ENCODE results near the gene ITSN2. TPM values are rescaled to one million over a fixed set of nuclear protein-coding genes. Genes with fewer than 3 reads are reported as not detected.
"Not testable (repeated sequence)": the region's sequence is repeated elsewhere in the genome, so short reads cannot be mapped to it uniquely, and the experiment has no call there.

ITSN2 gene
- total RNA-seq: 10 to 100 TPM; 46.2 to 46.9 TPM

DNA sequence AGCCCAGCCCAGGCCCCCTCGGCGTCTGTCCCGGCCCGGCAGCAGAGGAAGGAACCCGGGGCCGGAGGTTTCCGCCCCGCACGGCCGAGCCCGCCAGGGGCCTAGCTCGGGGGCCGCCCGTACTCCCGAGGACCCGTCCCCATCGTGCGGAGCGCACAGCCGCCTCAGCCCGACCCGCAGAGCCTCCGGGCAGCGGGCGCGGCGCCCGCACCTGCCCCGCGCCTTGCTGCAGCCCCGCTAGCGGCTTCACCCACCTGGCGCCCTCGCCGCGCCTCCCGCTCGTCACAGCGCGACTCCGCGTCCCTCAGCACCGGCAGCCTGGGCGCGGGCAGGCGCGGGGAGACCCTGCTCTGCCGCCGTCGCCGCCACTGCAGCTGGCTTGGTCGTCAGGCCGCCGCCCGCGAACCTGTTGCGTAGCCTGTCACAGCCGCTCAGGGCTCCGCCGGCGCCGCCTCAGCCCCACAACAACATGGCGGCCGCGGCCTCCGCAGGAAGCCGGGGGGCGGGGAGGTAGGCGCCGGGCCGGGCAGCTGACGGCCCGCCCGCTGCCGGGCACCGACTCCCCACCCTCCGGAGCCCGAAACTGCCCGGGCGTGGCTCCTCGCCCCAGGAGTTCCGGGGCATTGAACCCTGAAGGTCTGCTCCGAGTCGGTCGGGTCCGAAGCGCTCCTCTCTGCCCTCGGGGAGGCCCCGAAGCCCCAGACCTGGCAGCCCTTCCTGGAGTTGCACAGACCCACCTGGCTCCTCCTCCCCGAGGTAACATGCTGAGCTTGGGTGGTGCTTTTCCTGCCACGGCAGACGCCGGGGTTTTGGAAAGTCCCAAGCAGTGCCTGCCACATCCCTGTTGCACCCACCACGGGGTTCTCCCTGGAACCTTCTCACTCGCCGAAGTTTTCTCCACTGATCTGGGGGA lies at the start of gene ITSN2:
TSS of gene ITSN2 (minus strand) at position 487 of the 913 bp plus-strand sequence. CDS start 32,454 bp downstream, outside the sequence.
- peak; percentile 89 for DNase-seq
- Mint-ChIP-seq H3K27me3 (no peaks in the 10 kb centered on the region), H3K27ac (peak within 1 kb of the TSS; percentile 91), H3K36me3 (peaks cover 12% of the 10 kb centered on the region), H3K4me1 (peaks cover 23% of the 10 kb centered on the region), H3K4me3 (peak within 1 kb of the TSS; percentile 82), H3K9me3 (peaks cover 3% of the 10 kb centered on the region)

DNA sequence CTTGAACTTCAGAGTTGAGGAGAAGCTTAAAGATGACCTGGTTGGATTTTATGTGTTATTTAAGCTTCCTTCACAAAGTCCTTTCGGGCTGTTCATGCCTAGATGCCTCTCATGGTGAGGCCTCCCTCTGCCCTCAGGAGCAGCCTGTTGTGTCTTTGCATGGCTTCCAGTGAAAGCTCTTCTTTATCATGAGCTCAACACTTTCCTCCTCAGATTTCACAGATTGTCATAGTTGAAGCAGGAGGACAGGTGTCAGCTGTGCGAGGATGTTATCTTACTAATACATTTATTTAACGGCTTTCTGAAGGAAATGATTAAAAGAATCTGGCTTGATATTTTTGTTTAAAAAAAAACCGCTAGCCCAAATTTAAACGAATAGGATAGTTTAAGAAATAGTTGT lies 48.8 kb upstream of the ITSN2 start:
- H3K4me3 Mint-ChIP-seq: no peak overlapping the region
- H3K27me3 Mint-ChIP-seq: peaks cover 12% of the 10 kb centered on the region
- H3K36me3 Mint-ChIP-seq: no peaks in the 10 kb centered on the region
- no peak overlapping the region for H3K27ac Mint-ChIP-seq
- no peak for DNase-seq
- H3K4me1 Mint-ChIP-seq: no peaks in the 10 kb centered on the region
- H3K9me3 Mint-ChIP-seq: no peaks in the 10 kb centered on the region

- H3K4me3 Mint-ChIP-seq, H3K4me1 Mint-ChIP-seq, H3K27ac Mint-ChIP-seq, H3K36me3 Mint-ChIP-seq, DNase-seq, H3K9me3 Mint-ChIP-seq: not testable (repeated sequence)
- peaks cover 15% of the 10 kb centered on the region for H3K27me3 Mint-ChIP-seq
Observed at GRCh38 chr2:24408704-24409103, 48.4 kb upstream of the ITSN2 start.

- no peaks in the 10 kb centered on the region for H3K36me3 Mint-ChIP-seq
- H3K27ac Mint-ChIP-seq: no peak overlapping the region
- H3K27me3 Mint-ChIP-seq: peaks cover 23% of the 10 kb centered on the region
- DNase-seq: no peak
- H3K4me3 Mint-ChIP-seq: no peak overlapping the region
- H3K9me3 Mint-ChIP-seq: no peaks in the 10 kb centered on the region
- H3K4me1 Mint-ChIP-seq: peaks cover 15% of the 10 kb centered on the region
Observed at GRCh38 chr2:24404491-24404921, 44.2 kb upstream of the ITSN2 start.

DNA sequence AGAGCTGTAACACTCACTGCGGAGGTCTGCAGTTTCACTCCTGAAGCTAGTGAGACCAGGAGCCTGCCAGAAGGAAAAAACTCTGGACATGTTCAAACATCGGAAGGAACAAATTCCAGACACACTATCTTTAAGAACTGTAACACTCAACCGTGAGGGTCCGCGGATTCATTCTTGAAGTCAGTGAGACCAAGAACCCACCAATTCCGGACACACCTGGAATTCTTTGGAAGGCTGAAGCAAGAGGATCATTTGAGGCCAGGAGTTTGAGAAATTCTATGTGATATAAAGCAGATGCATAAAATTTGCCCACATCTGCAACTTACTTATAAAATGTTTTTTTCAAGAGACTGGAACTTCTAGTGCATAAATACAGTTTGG lies 43.5 kb upstream of the ITSN2 start:
- DNase-seq: no peak
- no peak overlapping the region for H3K4me3 Mint-ChIP-seq
- H3K4me1 Mint-ChIP-seq: peaks cover 16% of the 10 kb centered on the region
- H3K27me3 Mint-ChIP-seq: peaks cover 23% of the 10 kb centered on the region
- no peaks in the 10 kb centered on the region for H3K9me3 Mint-ChIP-seq
- H3K36me3 Mint-ChIP-seq: no peaks in the 10 kb centered on the region
- H3K27ac Mint-ChIP-seq: no peak overlapping the region

DNA sequence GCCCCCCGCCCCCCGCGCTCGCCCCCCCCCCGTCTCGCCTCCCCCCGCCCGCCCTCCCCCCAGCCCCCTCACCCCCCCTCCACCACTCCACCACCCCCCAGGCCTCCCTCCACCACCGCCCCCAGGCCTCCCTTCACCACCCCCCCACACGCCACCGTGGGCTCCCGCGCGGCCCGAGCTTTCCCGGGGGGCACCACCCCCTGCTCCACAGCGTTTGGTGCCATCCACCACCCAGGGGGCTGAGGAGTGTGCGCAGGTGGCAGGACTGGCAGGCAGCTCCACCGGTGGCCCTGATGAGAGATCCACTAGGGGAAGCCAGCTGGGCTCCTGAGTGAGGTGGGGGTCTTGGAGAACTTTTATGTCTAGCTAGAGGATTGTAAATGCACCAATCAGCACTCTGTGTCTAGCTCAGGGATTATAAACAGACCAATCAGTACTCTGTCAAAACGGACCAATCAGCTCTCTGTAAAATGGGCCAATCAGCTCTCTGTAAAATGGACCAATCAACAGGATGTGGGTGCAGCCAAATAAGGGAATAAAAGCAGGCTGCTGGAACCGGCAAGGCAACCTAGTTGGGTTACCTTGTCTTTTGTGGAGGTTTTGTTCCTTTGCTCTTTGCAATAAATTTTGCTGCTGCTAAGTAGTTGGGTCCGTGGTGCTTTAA lies 43.0 kb upstream of the ITSN2 start:
- Mint-ChIP-seq H3K27ac (no peak overlapping the region), H3K36me3 (no peaks in the 10 kb centered on the region), H3K27me3 (peaks cover 23% of the 10 kb centered on the region), H3K4me3 (no peak overlapping the region), H3K9me3 (no peaks in the 10 kb centered on the region), H3K4me1 (peaks cover 16% of the 10 kb centered on the region)
- DNase-seq: no peak

DNA sequence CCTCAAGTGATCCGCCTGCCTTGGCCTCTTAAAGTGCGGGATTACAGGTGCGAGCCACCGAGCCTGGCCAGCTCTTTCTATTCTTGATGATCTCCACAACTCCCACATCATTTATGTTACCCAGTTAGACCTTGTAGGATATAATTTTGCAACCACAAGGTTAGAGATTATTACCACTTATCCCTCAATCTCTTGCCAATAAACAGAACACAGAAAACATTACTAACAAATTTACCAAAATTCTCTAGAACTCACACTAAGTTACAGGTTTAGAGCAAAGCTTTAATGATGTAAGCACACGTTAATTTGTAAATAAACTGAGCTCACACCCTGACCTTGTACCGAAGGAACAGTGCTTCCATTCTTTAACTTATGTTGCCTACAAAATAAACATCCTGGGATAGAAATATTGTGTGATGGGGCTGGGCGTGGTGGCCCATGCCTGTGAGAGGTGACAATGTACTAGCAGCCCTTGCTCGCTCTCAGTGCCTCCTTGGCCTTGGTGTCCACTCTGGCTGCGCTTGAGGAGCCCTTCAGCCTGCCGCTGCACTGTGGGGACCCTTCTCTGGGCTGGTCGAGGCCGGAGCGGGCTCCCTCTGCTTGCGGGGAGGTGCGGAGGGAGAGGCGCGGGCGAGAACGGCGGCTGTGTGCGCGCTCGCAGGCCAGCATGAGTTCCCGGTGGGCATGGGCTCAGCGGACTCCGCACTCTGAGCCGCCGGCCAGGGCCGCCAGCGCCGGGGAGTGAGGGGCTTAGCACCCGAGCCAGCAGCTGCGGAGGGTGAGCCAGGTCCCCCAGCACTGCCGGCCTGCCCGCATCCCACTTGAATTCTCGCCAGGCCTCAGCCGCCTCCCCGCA lies 42.1 kb upstream of the ITSN2 start:
- DNase-seq: no peak
- Mint-ChIP-seq H3K4me3 (no peak overlapping the region), H3K9me3 (no peaks in the 10 kb centered on the region), H3K27ac (no peak overlapping the region), H3K36me3 (no peaks in the 10 kb centered on the region), H3K27me3 (peaks cover 21% of the 10 kb centered on the region), H3K4me1 (peaks cover 16% of the 10 kb centered on the region)

GRCh38 chr2:24400207-24400907 lies 40.0 kb upstream of the ITSN2 start:
- H3K4me3 Mint-ChIP-seq: no peak overlapping the region
- H3K27ac Mint-ChIP-seq: no peak overlapping the region
- peaks cover 16% of the 10 kb centered on the region for H3K4me1 Mint-ChIP-seq
- no peak for DNase-seq
- H3K36me3 Mint-ChIP-seq: no peaks in the 10 kb centered on the region
- peaks cover 19% of the 10 kb centered on the region for H3K27me3 Mint-ChIP-seq
- no peaks in the 10 kb centered on the region for H3K9me3 Mint-ChIP-seq

DNA sequence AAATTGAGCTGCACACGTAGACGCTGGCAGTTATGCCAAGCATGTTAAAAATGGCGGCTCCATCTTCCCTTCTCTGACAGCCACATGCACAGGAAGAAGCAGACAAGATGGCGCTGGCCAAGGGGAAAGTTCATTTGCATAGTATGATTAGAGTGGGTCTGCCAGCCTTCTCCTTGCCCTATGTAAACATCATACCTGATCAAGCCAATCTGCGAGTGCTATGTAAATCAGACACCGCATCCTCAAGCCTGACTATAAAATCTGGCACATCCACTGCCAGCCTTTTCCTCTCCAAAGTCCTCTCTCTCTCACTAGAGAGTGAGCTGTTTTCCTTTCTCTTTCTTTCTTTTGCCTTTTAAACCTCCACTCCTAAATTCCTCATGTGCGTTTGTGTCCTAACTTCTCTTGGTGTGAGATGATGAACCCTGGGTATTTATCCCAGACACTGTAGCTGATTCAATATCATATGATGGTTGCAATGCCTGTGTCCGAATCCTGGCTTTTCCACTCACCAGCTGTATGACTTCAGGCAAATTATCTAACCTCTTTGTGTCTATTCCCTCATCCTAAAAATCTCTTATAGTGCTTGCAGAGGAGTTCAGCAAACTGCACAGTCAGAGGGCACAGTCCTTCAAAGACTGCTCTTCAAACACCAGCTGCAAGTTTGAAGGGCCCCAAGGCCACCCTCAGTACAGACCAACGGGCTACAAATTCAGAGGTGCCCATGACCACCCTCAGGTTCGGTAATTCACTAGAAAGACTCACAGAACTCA lies 39.3 kb upstream of the ITSN2 start:
- H3K9me3 Mint-ChIP-seq: no peaks in the 10 kb centered on the region
- peaks cover 16% of the 10 kb centered on the region for H3K4me1 Mint-ChIP-seq
- DNase-seq: no peak
- no peaks in the 10 kb centered on the region for H3K36me3 Mint-ChIP-seq
- no peak overlapping the region for H3K27ac Mint-ChIP-seq
- H3K4me3 Mint-ChIP-seq: no peak overlapping the region
- H3K27me3 Mint-ChIP-seq: peaks cover 18% of the 10 kb centered on the region

DNA sequence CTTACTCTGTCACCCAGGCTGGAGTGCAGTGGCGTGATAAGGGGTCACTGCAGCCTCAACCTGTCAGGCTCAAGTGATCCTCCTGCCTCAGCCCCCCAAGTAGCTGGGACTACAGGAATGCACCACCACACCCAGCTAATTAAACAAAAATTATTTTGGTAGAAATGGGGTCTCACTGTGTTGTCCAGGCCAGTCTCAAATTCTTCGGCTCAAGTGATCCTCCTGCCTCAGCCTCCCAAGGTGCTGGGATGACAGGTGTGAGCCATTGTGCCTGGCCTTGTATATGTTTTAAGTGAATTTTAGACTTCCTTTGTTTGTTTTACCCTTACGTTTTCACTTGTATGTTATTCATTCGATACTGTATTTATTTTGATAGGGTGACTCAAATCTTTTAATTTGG lies 34.7 kb upstream of the ITSN2 start:
- DNase-seq: no peak
- Mint-ChIP-seq H3K27ac (no peak overlapping the region), H3K4me1 (peaks cover 6% of the 10 kb centered on the region), H3K36me3 (no peaks in the 10 kb centered on the region), H3K27me3 (peaks cover 5% of the 10 kb centered on the region), H3K4me3 (no peak overlapping the region), H3K9me3 (no peaks in the 10 kb centered on the region)

DNA sequence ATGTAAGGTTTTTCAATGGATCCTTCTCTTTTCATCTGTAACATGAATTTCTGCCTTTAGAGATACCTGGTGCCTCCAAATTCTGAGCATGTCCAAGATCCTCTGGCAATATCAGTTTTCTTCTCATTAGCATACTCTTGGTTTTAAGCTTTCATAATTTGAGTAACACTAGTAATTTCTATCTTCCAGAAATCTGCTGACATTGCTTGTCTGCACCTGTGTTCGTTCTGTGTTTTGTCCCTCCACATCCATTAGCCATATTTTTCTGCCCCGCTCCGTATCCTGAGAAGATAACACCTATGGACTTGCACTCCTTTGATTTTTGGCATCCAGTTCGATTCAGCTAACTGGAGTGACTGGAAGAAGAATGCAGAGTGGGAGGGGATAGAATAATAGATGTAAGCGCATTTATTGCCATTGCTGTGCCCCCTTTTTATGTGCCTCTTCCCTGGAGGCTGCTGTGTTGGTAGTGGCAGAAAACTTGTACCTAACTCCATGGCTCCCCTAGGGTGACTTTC lies 32.3 kb upstream of the ITSN2 start:
- no peak for DNase-seq
- Mint-ChIP-seq H3K27me3 (no peaks in the 10 kb centered on the region), H3K36me3 (no peaks in the 10 kb centered on the region), H3K4me3 (no peak overlapping the region), H3K27ac (no peak overlapping the region), H3K4me1 (no peaks in the 10 kb centered on the region), H3K9me3 (no peaks in the 10 kb centered on the region)

GRCh38 chr2:24385366-24385765 lies 25.0 kb upstream of the ITSN2 start:
- no peaks in the 10 kb centered on the region for H3K36me3 Mint-ChIP-seq
- no peak overlapping the region for H3K4me3 Mint-ChIP-seq
- no peak overlapping the region for H3K27ac Mint-ChIP-seq
- no peaks in the 10 kb centered on the region for H3K27me3 Mint-ChIP-seq
- no peak for DNase-seq
- peaks cover 1% of the 10 kb centered on the region for H3K4me1 Mint-ChIP-seq
- H3K9me3 Mint-ChIP-seq: no peaks in the 10 kb centered on the region

- H3K27me3 Mint-ChIP-seq: no peaks in the 10 kb centered on the region
- H3K9me3 Mint-ChIP-seq: no peaks in the 10 kb centered on the region
- peak; percentile 37 for DNase-seq
- H3K27ac Mint-ChIP-seq: no peak overlapping the region
- H3K4me3 Mint-ChIP-seq: no peak overlapping the region
- H3K4me1 Mint-ChIP-seq: peaks cover 1% of the 10 kb centered on the region
- no peaks in the 10 kb centered on the region for H3K36me3 Mint-ChIP-seq
Observed at GRCh38 chr2:24382363-24383073, 22.2 kb upstream of the ITSN2 start.

Data from activated naive CD8-positive, alpha-beta T cell treated with anti-CD3 and anti-CD28 coated beads for 36 hours (primary cell).